ENCODE measurements around the gene CD8A. TPM values are rescaled to one million over a fixed set of nuclear protein-coding genes. Genes with fewer than 3 reads are reported as not detected.

The CD8A gene
- total RNA-seq, 1 experiment from 2014 or later = 0.28 TPM

GRCh38 chr2:86833315-86833714 is 42.6 kb upstream of the CD8A start:
- Histone ChIP-seq H3K27ac (no peak overlapping the region), H3K4me1 (replicated peaks; ENCODE audit: insufficient read depth) (peaks cover 5% of the 10 kb centered on the region), H4K20me1 (ENCODE audit: insufficient read depth) (no peaks in the 10 kb centered on the region), H3K27me3 (ENCODE audit: insufficient read depth, low read depth) (no peaks in the 10 kb centered on the region), H3K9me2 (ENCODE audit: insufficient read depth) (no peaks in the 10 kb centered on the region), H3K79me2 (ENCODE audit: low read depth) (no peaks in the 10 kb centered on the region), H3F3A (ENCODE audit: insufficient read depth, low read depth) (no peaks in the 10 kb centered on the region), H3K4me2 (no peak overlapping the region), H3K9me3 (ENCODE audit: insufficient read depth, low read depth) (no peaks in the 10 kb centered on the region), H3K4me3 (no peak overlapping the region), H3K36me3 (ENCODE audit: low read depth) (no peaks in the 10 kb centered on the region), H2AFZ (no peak overlapping the region)
- ChIA-PET CTCF (no interaction called here), POLR2A (ENCODE audit: unreplicated experiment) (no interaction called here)
- TF ChIP-seq CTCF (conservative IDR thresholded peaks at IDR 0.05) (no peak), EZH2 (IDR thresholded peaks at IDR 0.05; ENCODE audit: low read depth) (no peak)
- intact Hi-C loops (cut with micrococcal nuclease; ENCODE audit: unreplicated experiment) = no loop called here
- no peak for DNase-seq
- no TSS peak for BruUV-seq (replicated peaks)

GRCh38 chr2:86832334-86833096 is 41.8 kb upstream of the CD8A start:
- POLR2A ChIA-PET (ENCODE audit: unreplicated experiment) = no interaction called here
- H3K9me3 ChIP-seq (ENCODE audit: insufficient read depth, low read depth) = no peaks in the 10 kb centered on the region

GRCh38 chr2:86831537-86831936 is 40.8 kb upstream of the CD8A start:
- H3K27ac ChIP-seq = no peak overlapping the region
- no peaks in the 10 kb centered on the region for H3K9me2 ChIP-seq (ENCODE audit: insufficient read depth)
- H2AFZ ChIP-seq = peak overlapping the region; percentile 64
- intact Hi-C loops (cut with micrococcal nuclease; ENCODE audit: unreplicated experiment) = no loop called here
- no peaks in the 10 kb centered on the region for H4K20me1 ChIP-seq (ENCODE audit: insufficient read depth)
- H3K4me1 ChIP-seq (replicated peaks; ENCODE audit: insufficient read depth) = no peaks in the 10 kb centered on the region
- H3K79me2 ChIP-seq (ENCODE audit: low read depth) = no peaks in the 10 kb centered on the region
- no peak overlapping the region; the same call in 1 of the 2 replicates for H3K4me2 ChIP-seq
- CTCF ChIA-PET = no interaction called here
- no peaks in the 10 kb centered on the region for H3F3A ChIP-seq (ENCODE audit: insufficient read depth, low read depth)
- no peak for DNase-seq
- no peak overlapping the region for H3K4me3 ChIP-seq
- no peaks in the 10 kb centered on the region for H3K36me3 ChIP-seq (ENCODE audit: low read depth)
- POLR2A ChIA-PET (ENCODE audit: unreplicated experiment) = no interaction called here
- no TSS peak for BruUV-seq (replicated peaks)
- TF ChIP-seq EZH2 (IDR thresholded peaks at IDR 0.05; ENCODE audit: low read depth) (no peak), CTCF (conservative IDR thresholded peaks at IDR 0.05) (no peak)
- H3K27me3 ChIP-seq (ENCODE audit: insufficient read depth, low read depth) = no peaks in the 10 kb centered on the region
- no peaks in the 10 kb centered on the region for H3K9me3 ChIP-seq (ENCODE audit: insufficient read depth, low read depth)

More at GRCh38 chr2:86832334-86833096, 41.8 kb upstream of the CD8A start:
- H3K79me2 ChIP-seq (ENCODE audit: low read depth) = no peaks in the 10 kb centered on the region
- no TSS peak for BruUV-seq (replicated peaks)
- peaks cover 5% of the 10 kb centered on the region for H3K4me1 ChIP-seq (replicated peaks; ENCODE audit: insufficient read depth)
- intact Hi-C loops (cut with micrococcal nuclease; ENCODE audit: unreplicated experiment) = no loop called here
- CTCF ChIA-PET = no interaction called here
- H3K4me3 ChIP-seq = no peak overlapping the region
- H3K9me2 ChIP-seq (ENCODE audit: insufficient read depth) = no peaks in the 10 kb centered on the region
- H4K20me1 ChIP-seq (ENCODE audit: insufficient read depth) = no peaks in the 10 kb centered on the region
- no peak overlapping the region for H3K27ac ChIP-seq
- TF ChIP-seq EZH2 (IDR thresholded peaks at IDR 0.05; ENCODE audit: low read depth) (no peak), CTCF (conservative IDR thresholded peaks at IDR 0.05) (no peak)
- DNase-seq = no peak
- no peaks in the 10 kb centered on the region for H3F3A ChIP-seq (ENCODE audit: insufficient read depth, low read depth)
- no peaks in the 10 kb centered on the region for H3K36me3 ChIP-seq (ENCODE audit: low read depth)
- H2AFZ ChIP-seq = no peak overlapping the region
- H3K4me2 ChIP-seq = no peak overlapping the region
- no peaks in the 10 kb centered on the region for H3K27me3 ChIP-seq (ENCODE audit: insufficient read depth, low read depth)

All from PC-9 (cell line).